CD4-positive, alpha-beta T cell treated with Interleukin-15 for 1 hour (primary cell): Measurements from ENCODE around the gene KCNT1.

Experiments
- DNase-seq: peaks from one replicate; pipeline ENCODE4 v3.0.0-alpha.2; 2020

The KCNT1 gene

GRCh38 chr9:135701067-135701958 lies 672 bp upstream of the KCNT1 start:
- DNase-seq: no peak

GRCh38 chr9:135703726-135704125 lies 1.7 kb downstream of the KCNT1 start:
- no peak for DNase-seq

- DNase-seq: no peak
Observed at GRCh38 chr9:135704483-135704882, 2.5 kb downstream of the KCNT1 start.

- DNase-seq: no peak
Observed at GRCh38 chr9:135705376-135705775, 3.4 kb downstream of the KCNT1 start.

GRCh38 chr9:135706288-135706687 lies 4.3 kb downstream of the KCNT1 start:
- no peak for DNase-seq

GRCh38 chr9:135707252-135708138 lies 5.5 kb downstream of the KCNT1 start:
- DNase-seq: no peak

GRCh38 chr9:135708164-135708563 lies 6.2 kb downstream of the KCNT1 start:
- no peak for DNase-seq

- no peak for DNase-seq
Observed at GRCh38 chr9:135711391-135711790, 9.4 kb downstream of the KCNT1 start.

- DNase-seq: no peak
Observed at GRCh38 chr9:135711881-135712280, 9.9 kb downstream of the KCNT1 start.

GRCh38 chr9:135712613-135713295 lies 10.8 kb downstream of the KCNT1 start:
- no peak for DNase-seq

GRCh38 chr9:135714242-135715055 lies 12.5 kb downstream of the KCNT1 start:
- no peak for DNase-seq

GRCh38 chr9:135715056-135715595 lies 13.1 kb downstream of the KCNT1 start:
- no peak for DNase-seq

GRCh38 chr9:135716045-135716444 lies 14.1 kb downstream of the KCNT1 start:
- no peak for DNase-seq

GRCh38 chr9:135717410-135717809 lies 15.4 kb downstream of the KCNT1 start:
- no peak for DNase-seq

GRCh38 chr9:135718616-135719015 lies 16.6 kb downstream of the KCNT1 start:
- no peak for DNase-seq

- no peak for DNase-seq
Observed at GRCh38 chr9:135719472-135719871, 17.5 kb downstream of the KCNT1 start.

- DNase-seq: no peak
Observed at GRCh38 chr9:135722365-135722764, 20.4 kb downstream of the KCNT1 start.

- no peak for DNase-seq
Observed at GRCh38 chr9:135724186-135724787, 22.3 kb downstream of the KCNT1 start.

- no peak for DNase-seq
Observed at GRCh38 chr9:135726138-135726853, 24.3 kb downstream of the KCNT1 start.

- DNase-seq: no peak
Observed at GRCh38 chr9:135727257-135727875, 25.4 kb downstream of the KCNT1 start.
